PC-3 (cell line): ENCODE results near the gene AKR1C2. TPM values are rescaled to one million over a fixed set of nuclear protein-coding genes. Genes with fewer than 3 reads are reported as not detected.
"Not testable (repeated sequence)": the region's sequence is repeated elsewhere in the genome, so short reads cannot be mapped to it uniquely, and the experiment has no call there.

ENCODE experiments used
- ATAC-seq: fragments of 200-7000 bp; cut with Tn5 transposase; 2 replicates; pipeline ENCODE4 v1.9.1; 2020; ENCODE audit warnings: mild to moderate bottlenecking, moderate library complexity
- BruUV-seq: library from RNA; stranded (reverse); fragments of 400-500 nt; replicated peaks from 2 replicates; lab custom pipeline; 2021; lab: Mats Ljungman, UMichigan
- CTCF ChIA-PET: fragments of 300-600 bp; sonication (Branson Sonifier 250); formaldehyde crosslinking; loops from one replicate; lab custom pipeline; 2022; ENCODE audit warnings: antibody characterized with exemption; lab: Charles Lee
- POLR2A ChIA-PET: fragments of 300-600 bp; sonication (Branson Sonifier 250); formaldehyde crosslinking; loops from one replicate; lab custom pipeline; 2022; ENCODE audit warnings: antibody characterized with exemption; ENCODE audit not compliant: unreplicated experiment; lab: Charles Lee
- DNase-seq: peaks from one replicate; pipeline ENCODE4 v3.0.0-alpha.2; 2015
- H2AFZ ChIP-seq: fragments of 300-600 bp; sonication (generic); 2 replicates; pipeline ENCODE4 v1.6.0; 2016; ENCODE audit warnings: antibody characterized with exemption, low read length
- H3F3A ChIP-seq: fragments of 300-600 bp; sonication (generic); one replicate; pipeline ENCODE4 v1.6.0; 2017; ENCODE audit warnings: antibody characterized with exemption, low read length, control low read depth, mild to moderate bottlenecking; ENCODE audit not compliant: unreplicated experiment
- H3K27ac ChIP-seq: fragments of 300-600 bp; sonication (generic); 2 replicates; pipeline ENCODE4 v1.5.1; 2016; ENCODE audit warnings: mild to moderate bottlenecking, low read length
- H3K27me3 ChIP-seq: fragments of 300-600 bp; sonication (generic); 2 replicates; pipeline ENCODE4 v1.6.1; 2016; ENCODE audit warnings: low read length, mixed read lengths
- H3K36me3 ChIP-seq: fragments of 300-600 bp; sonication (generic); 2 replicates; pipeline ENCODE4 v1.6.1; 2016; ENCODE audit warnings: low read depth, mixed run types, low read length, mixed read lengths
- H3K4me1 ChIP-seq: fragments of 300-600 bp; sonication (generic); 2 replicates; pipeline ENCODE4 v1.5.1; 2016; ENCODE audit warnings: low read length; ENCODE audit not compliant: insufficient read depth
- H3K4me2 ChIP-seq: fragments of 300-600 bp; sonication (generic); 2 replicates; pipeline ENCODE4 v1.6.0; 2016; ENCODE audit warnings: low read length
- H3K4me3 ChIP-seq: fragments of 300-600 bp; sonication (generic); 2 replicates; pipeline ENCODE4 v1.5.1; 2016; ENCODE audit warnings: mild to moderate bottlenecking, low read length, mixed read lengths
- H3K79me2 ChIP-seq: fragments of 300-600 bp; sonication (generic); 2 replicates; pipeline ENCODE4 v1.6.1; 2017; ENCODE audit warnings: low read length, mixed read lengths
- H3K9ac ChIP-seq: fragments of 300-600 bp; sonication (generic); 2 replicates; pipeline ENCODE4 v1.6.0; 2016; ENCODE audit warnings: mild to moderate bottlenecking, low read length
- H3K9me2 ChIP-seq: fragments of 300-600 bp; sonication (generic); replicated peaks from 2 replicates; pipeline ENCODE4 v1.6.1; 2016; ENCODE audit warnings: mixed run types, low read length, mixed read lengths
- H3K9me3 ChIP-seq: fragments of 300-600 bp; sonication (generic); 2 replicates; pipeline ENCODE4 v1.6.1; 2016; ENCODE audit warnings: low read length, mixed read lengths
- H4K20me1 ChIP-seq: fragments of 300-600 bp; sonication (generic); 2 replicates; pipeline ENCODE4 v1.6.1; 2016; ENCODE audit warnings: low read length, mixed read lengths
- CTCF ChIP-seq: fragments of 300-600 bp; sonication (generic); conservative IDR thresholded peaks from 2 replicates; pipeline ENCODE4 v1.5.1; 2017; ENCODE audit warnings: antibody characterized with exemption, low read depth, mild to moderate bottlenecking, low read length
- EZH2 ChIP-seq: fragments of 300-600 bp; sonication (generic); IDR thresholded peaks from one replicate; pipeline ENCODE4 v1.6.1; 2017; ENCODE audit warnings: antibody characterized with exemption, mild to moderate bottlenecking, low read length; ENCODE audit not compliant: unreplicated experiment
- EZH2phosphoT487 ChIP-seq: fragments of 300-600 bp; sonication (generic); IDR thresholded peaks from 2 replicates; pipeline ENCODE4 v1.6.1; 2018; ENCODE audit warnings: mild to moderate bottlenecking, antibody characterized with exemption, low read length, borderline replicate concordance
- intact Hi-C: fragments of 100-400 bp; cut with micrococcal nuclease; formaldehyde crosslinking; loops from 2 replicates; pipeline ENCODE4 v1.9.0; 2023
- total RNA-seq: library from RNA; depleted of rRNA; stranded (reverse); fragments of >200 nt; gene quantifications from 2 replicates; pipeline ENCODE4 v1.2.3, GENCODE V29; 2014

The AKR1C2 gene
- total RNA-seq, 1 experiment from 2014 or later: 0.66 TPM

GRCh38 chr10:4943821-4944220 is 59.8 kb downstream of the AKR1C2 start:
- no peak overlapping the region for H3K9ac ChIP-seq
- no peaks in the 10 kb centered on the region for H3K9me3 ChIP-seq
- no TSS peak for BruUV-seq
- no peaks in the 10 kb centered on the region for H3K36me3 ChIP-seq
- H3K4me3 ChIP-seq: no peak overlapping the region
- TF ChIP-seq EZH2 (no peak), EZH2phosphoT487 (no peak), CTCF (no peak)
- no peak overlapping the region for H2AFZ ChIP-seq
- peaks cover 33% of the 10 kb centered on the region for H3K4me1 ChIP-seq
- ChIA-PET CTCF (no interaction called here), POLR2A (no interaction called here)
- no peaks in the 10 kb centered on the region for H3K79me2 ChIP-seq
- intact Hi-C loops: no loop called here
- DNase-seq: no peak
- no peak overlapping the region for H3K27ac ChIP-seq
- no peak for ATAC-seq
- no peaks in the 10 kb centered on the region for H3F3A ChIP-seq
- no peaks in the 10 kb centered on the region for H4K20me1 ChIP-seq
- no peak overlapping the region for H3K4me2 ChIP-seq
- H3K9me2 ChIP-seq: no peaks in the 10 kb centered on the region
- H3K27me3 ChIP-seq: no peaks in the 10 kb centered on the region

- POLR2A ChIA-PET, H3K9me2 ChIP-seq, H3F3A ChIP-seq, DNase-seq, H2AFZ ChIP-seq, H3K9me3 ChIP-seq, H3K4me2 ChIP-seq, H3K36me3 ChIP-seq, BruUV-seq, intact Hi-C loops, CTCF ChIA-PET, H3K27me3 ChIP-seq, H3K4me3 ChIP-seq, ATAC-seq, H3K79me2 ChIP-seq, H4K20me1 ChIP-seq: not testable (repeated sequence)
- Histone ChIP-seq H3K27ac (peak overlapping the region; percentile 39; the same call in 1 of the 2 replicates), H3K9ac (peak overlapping the region; percentile 33; the same call in 1 of the 2 replicates), H3K4me1 (peaks cover 32% of the 10 kb centered on the region)
Observed at GRCh38 chr10:4943416-4943815, 60.2 kb downstream of the AKR1C2 start.

- POLR2A ChIA-PET, H3K9me3 ChIP-seq, intact Hi-C loops, H4K20me1 ChIP-seq, H3K27me3 ChIP-seq, H2AFZ ChIP-seq, CTCF ChIA-PET, H3K4me3 ChIP-seq, H3K9me2 ChIP-seq, H3K79me2 ChIP-seq, BruUV-seq, H3F3A ChIP-seq, H3K36me3 ChIP-seq: not testable (repeated sequence)
- Histone ChIP-seq H3K27ac (peak overlapping the region; percentile 39; the same call in 1 of the 2 replicates), H3K4me2 (0 out of 2 replicates have a peak overlapping the region, but pooled peaks have one; percentile 7), H3K4me1 (peaks cover 27% of the 10 kb centered on the region), H3K9ac (peak overlapping the region; percentile 33; the same call in 1 of the 2 replicates)
- ATAC-seq (peak; percentile 59), DNase-seq (peak; percentile 43)
Observed at GRCh38 chr10:4942931-4943330, 60.7 kb downstream of the AKR1C2 start.
